Ishikawa (cell line): ENCODE measurements around the gene SQSTM1.

Source experiments
- CEBPB ChIP-seq: IDR thresholded peaks from 2 replicates; pipeline ENCODE4 v1.6.1; 2012
- CREB1 ChIP-seq: IDR thresholded peaks from 2 replicates; pipeline ENCODE4 v1.6.1; 2012; ENCODE audit warnings: low read depth
- EGR1 ChIP-seq: IDR thresholded peaks from 2 replicates; pipeline ENCODE4 v1.6.1; 2012
- EP300 ChIP-seq: IDR thresholded peaks from 2 replicates; pipeline ENCODE4 v1.6.1; 2012; ENCODE audit warnings: borderline replicate concordance
- MAX ChIP-seq: IDR thresholded peaks from 2 replicates; pipeline ENCODE4 v1.6.1; 2012
- RAD21 ChIP-seq: IDR thresholded peaks from 2 replicates; pipeline ENCODE4 v1.6.1; 2012; ENCODE audit warnings: low read depth
- TEAD4 ChIP-seq: IDR thresholded peaks from 2 replicates; pipeline ENCODE4 v1.6.1; 2012
- YY1 ChIP-seq: IDR thresholded peaks from 2 replicates; pipeline ENCODE4 v1.6.1; 2012; ENCODE audit warnings: low read depth
- ZBTB7A ChIP-seq: IDR thresholded peaks from 2 replicates; pipeline ENCODE4 v1.6.1; 2012; ENCODE audit warnings: low read depth

SQSTM1 gene

GRCh38 chr5:179887095-179887494 lies 66.4 kb downstream of the SQSTM1 start:
- TF ChIP-seq CEBPB (no peak), CREB1 (no peak), MAX (no peak), EGR1 (no peak), EP300 (no peak), ZBTB7A (no peak), YY1 (no peak), RAD21 (no peak), TEAD4 (no peak)
